Large intestine (tissue), 3 donors: Measurements from ENCODE around the gene PRDX6. TPM values are rescaled to one million over a fixed set of nuclear protein-coding genes. Genes with fewer than 3 reads are reported as not detected.

Experiments used
- DNase-seq, 2 donors: peaks; one replicate each; pipeline versions ENCODE4 v3.0.0 to v3.0.0-alpha.2; 2013
- H3K27ac ChIP-seq: one replicate; pipeline ENCODE4 v1.5.1; 2013; ENCODE audit warnings: low read length
- H3K27me3 ChIP-seq: 2 replicates; pipeline ENCODE4 v1.6.1; 2013; ENCODE audit warnings: low read length; ENCODE audit not compliant: control insufficient read depth, insufficient read depth
- H3K36me3 ChIP-seq: 2 replicates; pipeline ENCODE4 v1.6.1; 2013; ENCODE audit warnings: low read length; ENCODE audit not compliant: control insufficient read depth, insufficient read depth
- H3K4me1 ChIP-seq: one replicate; pipeline ENCODE4 v1.6.1; 2013; ENCODE audit warnings: low read length; ENCODE audit not compliant: control insufficient read depth, insufficient read depth
- H3K4me3 ChIP-seq: one replicate; pipeline ENCODE4 v1.5.1; 2013; ENCODE audit warnings: low read length
- H3K9me3 ChIP-seq: one replicate; pipeline ENCODE4 v1.6.1; 2013; ENCODE audit warnings: mild to moderate bottlenecking, low read depth, low read length, moderate library complexity; ENCODE audit not compliant: control insufficient read depth
- WGBS: methylation state at CpG from one replicate; pipeline ENCODE4 v1.1.5; 2013; ENCODE audit warnings: low lambda C conversion rate; ENCODE audit not compliant: insufficient coverage; 5-methylcytosine and 5-hydroxymethylcytosine counted together
- polyA plus RNA-seq: library from polyadenylated mRNA; unstranded; fragments of 120-200 nt; gene quantifications from one replicate; pipeline ENCODE4 v1.2.1, GENCODE V29; 2013

The PRDX6 gene
- polyA plus RNA-seq, 1 donor = 203 TPM

- Histone ChIP-seq H3K27ac (peak overlapping the region; percentile 74), H3K4me3 (peak overlapping the region; percentile 63), H3K36me3 (peaks cover 7% of the 10 kb centered on the region), H3K27me3 (no peaks in the 10 kb centered on the region), H3K9me3 (no peaks in the 10 kb centered on the region), H3K4me1 (peaks cover 35% of the 10 kb centered on the region)
- WGBS = no CpG with 5 or more reads among the region's 62 CpGs
- peak; percentile 86 to 94 for DNase-seq
Measured at GRCh38 chr1:173476665-173477285, 360 bp upstream of the PRDX6 start.

GRCh38 chr1:173478094-173478674 is 1.0 kb downstream of the PRDX6 start:
- Histone ChIP-seq H3K27ac (peak overlapping the region; percentile 94), H3K4me1 (peaks cover 34% of the 10 kb centered on the region), H3K4me3 (peak overlapping the region; percentile 83), H3K9me3 (no peaks in the 10 kb centered on the region), H3K36me3 (peaks cover 21% of the 10 kb centered on the region), H3K27me3 (no peaks in the 10 kb centered on the region)
- peak; percentile 37 to 82 for DNase-seq
- no CpG with 5 or more reads among the region's 9 CpGs for WGBS

GRCh38 chr1:173479649-173480048 is 2.5 kb downstream of the PRDX6 start:
- WGBS = 100% methylated on average over 2 of the region's 4 CpGs
- Histone ChIP-seq H3K4me1 (peaks cover 20% of the 10 kb centered on the region), H3K9me3 (no peaks in the 10 kb centered on the region), H3K27me3 (no peaks in the 10 kb centered on the region), H3K27ac (peak overlapping the region; percentile 15), H3K4me3 (no peak overlapping the region), H3K36me3 (peaks cover 31% of the 10 kb centered on the region)
- DNase-seq = peak in 1 of 2 donors; percentile 31

- H3K27ac ChIP-seq = no peak overlapping the region
- H3K4me1 ChIP-seq = peaks cover 13% of the 10 kb centered on the region
- H3K27me3 ChIP-seq = no peaks in the 10 kb centered on the region
- H3K4me3 ChIP-seq = no peak overlapping the region
- no peak for DNase-seq
- WGBS = no CpG with 5 or more reads among the region's 1 CpG
- H3K36me3 ChIP-seq = peaks cover 46% of the 10 kb centered on the region
- H3K9me3 ChIP-seq = no peaks in the 10 kb centered on the region
Measured at GRCh38 chr1:173481195-173481772, 4.1 kb downstream of the PRDX6 start.

- no peak overlapping the region for H3K4me3 ChIP-seq
- DNase-seq = no peak
- H3K9me3 ChIP-seq = no peaks in the 10 kb centered on the region
- H3K36me3 ChIP-seq = peaks cover 58% of the 10 kb centered on the region
- WGBS = no CpG with 5 or more reads among the region's 1 CpG
- peaks cover 12% of the 10 kb centered on the region for H3K4me1 ChIP-seq
- no peak overlapping the region for H3K27ac ChIP-seq
- no peaks in the 10 kb centered on the region for H3K27me3 ChIP-seq
Measured at GRCh38 chr1:173482683-173483082, 5.5 kb downstream of the PRDX6 start.

GRCh38 chr1:173484276-173484675 is 7.1 kb downstream of the PRDX6 start:
- Histone ChIP-seq H3K36me3 (peaks cover 72% of the 10 kb centered on the region), H3K4me1 (peaks cover 4% of the 10 kb centered on the region)

GRCh38 chr1:173485401-173485800 is 8.3 kb downstream of the PRDX6 start:
- H3K36me3 ChIP-seq = peaks cover 73% of the 10 kb centered on the region
- no peaks in the 10 kb centered on the region for H3K4me1 ChIP-seq
- H3K9me3 ChIP-seq = no peaks in the 10 kb centered on the region
- WGBS = 100% methylated on average over 3 of the region's 7 CpGs
- H3K4me3 ChIP-seq = no peak overlapping the region
- no peak overlapping the region for H3K27ac ChIP-seq
- H3K27me3 ChIP-seq = no peaks in the 10 kb centered on the region
- no peak for DNase-seq

More at GRCh38 chr1:173484276-173484675, 7.1 kb downstream of the PRDX6 start:
- no peak overlapping the region for H3K4me3 ChIP-seq
- no peak for DNase-seq
- no peaks in the 10 kb centered on the region for H3K27me3 ChIP-seq
- no CpG with 5 or more reads among the region's 2 CpGs for WGBS
- H3K27ac ChIP-seq = no peak overlapping the region
- no peaks in the 10 kb centered on the region for H3K9me3 ChIP-seq

GRCh38 chr1:173488001-173488400 is 10.9 kb downstream of the PRDX6 start:
- Histone ChIP-seq H3K4me1 (no peaks in the 10 kb centered on the region), H3K27me3 (no peaks in the 10 kb centered on the region), H3K4me3 (no peak overlapping the region), H3K36me3 (peaks cover 54% of the 10 kb centered on the region), H3K9me3 (no peaks in the 10 kb centered on the region), H3K27ac (no peak overlapping the region)
- no peak for DNase-seq
- 70% methylated on average over 2 of the region's 2 CpGs for WGBS

GRCh38 chr1:173489149-173489600 is 12.0 kb downstream of the PRDX6 start:
- DNase-seq = peak in 1 of 2 donors; percentile 12
- 80% methylated on average over 1 of the region's 5 CpGs for WGBS
- H3K36me3 ChIP-seq = peaks cover 44% of the 10 kb centered on the region

GRCh38 chr1:173489929-173490328 is 12.8 kb downstream of the PRDX6 start:
- H3K36me3 ChIP-seq = peaks cover 40% of the 10 kb centered on the region
- DNase-seq = no peak

More at GRCh38 chr1:173489149-173489600, 12.0 kb downstream of the PRDX6 start:
- Histone ChIP-seq H3K9me3 (no peaks in the 10 kb centered on the region), H3K27me3 (no peaks in the 10 kb centered on the region), H3K27ac (no peak overlapping the region), H3K4me3 (no peak overlapping the region), H3K4me1 (no peaks in the 10 kb centered on the region)

More at GRCh38 chr1:173489929-173490328, 12.8 kb downstream of the PRDX6 start:
- 88% methylated on average over 1 of the region's 3 CpGs for WGBS
- Histone ChIP-seq H3K4me3 (no peak overlapping the region), H3K9me3 (no peaks in the 10 kb centered on the region), H3K4me1 (no peaks in the 10 kb centered on the region), H3K27me3 (no peaks in the 10 kb centered on the region), H3K27ac (no peak overlapping the region)
